ENCODE results near the gene LRRC8B.
A peak's percentile ranks its signal among the peaks of the same experiment; 100 is the strongest.
"Not testable (repeated sequence)": the region's sequence is repeated elsewhere in the genome, so short reads cannot be mapped to it uniquely, and the experiment has no call there.

Gene LRRC8B

GRCh38 chr1:89587729-89588161, 63.1 kb downstream of the LRRC8B start:
- DNase-seq, result no peak

- no peak for DNase-seq
These were observed 63.9 kb downstream of the LRRC8B start for GRCh38 chr1:89588480-89588879.

- DNase-seq, result no peak
These were observed 64.9 kb downstream of the LRRC8B start for GRCh38 chr1:89589515-89589914.

GRCh38 chr1:89590341-89591080, 65.9 kb downstream of the LRRC8B start:
- no peak for DNase-seq

- not testable (repeated sequence) for DNase-seq
These were observed 68.3 kb downstream of the LRRC8B start for GRCh38 chr1:89592861-89593302.

- no peak for DNase-seq
These were observed 69.6 kb downstream of the LRRC8B start for GRCh38 chr1:89594096-89594740.

GRCh38 chr1:89596698-89597097, 72.1 kb downstream of the LRRC8B start:
- no peak for DNase-seq

GRCh38 chr1:89598450-89599331, 74.1 kb downstream of the LRRC8B start:
- DNase-seq, result peak; percentile 8

GRCh38 chr1:89599332-89599630, 74.7 kb downstream of the LRRC8B start:
- DNase-seq, result no peak

GRCh38 chr1:89600451-89601224, 76.0 kb downstream of the LRRC8B start:
- no peak for DNase-seq

GRCh38 chr1:89602871-89603404, 78.3 kb downstream of the LRRC8B start:
- no peak for DNase-seq

GRCh38 chr1:89603651-89604413, 79.2 kb downstream of the LRRC8B start:
- DNase-seq, result no peak

GRCh38 chr1:89604414-89604735, 79.7 kb downstream of the LRRC8B start:
- DNase-seq, result no peak

- no peak for DNase-seq
These were observed 81.1 kb downstream of the LRRC8B start for GRCh38 chr1:89605692-89606091.

- DNase-seq, result no peak
These were observed 81.8 kb downstream of the LRRC8B start for GRCh38 chr1:89606227-89606980.

- no peak for DNase-seq
These were observed 82.5 kb downstream of the LRRC8B start for GRCh38 chr1:89607156-89607555.

GRCh38 chr1:89607586-89608318, 83.1 kb downstream of the LRRC8B start:
- no peak for DNase-seq

- no peak for DNase-seq
These were observed 83.8 kb downstream of the LRRC8B start for GRCh38 chr1:89608319-89608983.

- no peak for DNase-seq
These were observed 84.5 kb downstream of the LRRC8B start for GRCh38 chr1:89608984-89609725.

Data from NCI-H1092 (cell line).